ENCODE measurements around the gene BRD3. TPM values are rescaled to one million over a fixed set of nuclear protein-coding genes. Genes with fewer than 3 reads are reported as not detected.

Gene BRD3
- total RNA-seq, 1 donor from 2014 or later: 35.5 TPM

DNA sequence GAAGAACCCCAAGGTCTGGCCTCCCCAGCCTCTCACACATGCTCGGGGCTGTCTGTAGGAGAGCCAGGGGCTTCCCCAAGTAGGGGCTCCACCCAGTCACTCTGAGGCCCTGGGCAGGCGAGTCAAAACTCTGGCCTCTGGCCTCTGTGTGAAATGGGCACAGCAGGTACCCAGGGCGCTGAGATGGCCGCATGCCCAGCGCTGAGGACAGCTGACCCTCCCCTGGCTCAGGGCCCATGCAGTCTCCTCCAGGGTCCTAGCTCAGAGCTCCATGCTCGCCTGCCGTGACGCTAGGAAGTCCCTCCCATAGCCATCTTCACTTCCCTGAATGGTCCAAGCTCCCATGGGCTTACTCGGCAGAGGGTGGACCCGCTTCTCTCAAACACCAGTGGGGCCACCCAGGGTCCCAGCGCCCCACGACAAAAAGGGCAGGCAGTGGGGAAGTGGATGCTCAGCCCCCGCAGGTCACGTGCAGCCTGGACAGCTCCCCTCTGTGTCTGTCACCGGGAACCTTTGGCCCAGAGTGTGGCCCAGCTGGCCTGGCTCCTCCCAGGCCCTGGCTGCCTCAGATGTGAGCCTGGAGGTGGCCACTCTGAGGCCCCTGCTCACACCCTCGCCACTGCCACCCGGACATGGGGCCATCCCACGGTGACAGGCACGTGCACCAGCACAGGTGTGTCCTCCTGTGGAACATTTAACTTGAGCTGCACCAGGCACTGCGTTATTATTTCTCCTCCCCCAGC, 63.5 kb downstream of the BRD3 start:
- Histone ChIP-seq H3K9me3 (no peaks in the 10 kb centered on the region), H3K36me3 (no peaks in the 10 kb centered on the region), H3K4me1 (no peaks in the 10 kb centered on the region), H3K4me3 (no peak overlapping the region), H3K27me3 (ENCODE audit: low read depth) (no peaks in the 10 kb centered on the region), H3K27ac (no peak overlapping the region)
- ATAC-seq: no peak
- DNase-seq: no peak
- intact Hi-C loops (cut with DNase I): no loop called here
- TF ChIP-seq, protein P1, sequence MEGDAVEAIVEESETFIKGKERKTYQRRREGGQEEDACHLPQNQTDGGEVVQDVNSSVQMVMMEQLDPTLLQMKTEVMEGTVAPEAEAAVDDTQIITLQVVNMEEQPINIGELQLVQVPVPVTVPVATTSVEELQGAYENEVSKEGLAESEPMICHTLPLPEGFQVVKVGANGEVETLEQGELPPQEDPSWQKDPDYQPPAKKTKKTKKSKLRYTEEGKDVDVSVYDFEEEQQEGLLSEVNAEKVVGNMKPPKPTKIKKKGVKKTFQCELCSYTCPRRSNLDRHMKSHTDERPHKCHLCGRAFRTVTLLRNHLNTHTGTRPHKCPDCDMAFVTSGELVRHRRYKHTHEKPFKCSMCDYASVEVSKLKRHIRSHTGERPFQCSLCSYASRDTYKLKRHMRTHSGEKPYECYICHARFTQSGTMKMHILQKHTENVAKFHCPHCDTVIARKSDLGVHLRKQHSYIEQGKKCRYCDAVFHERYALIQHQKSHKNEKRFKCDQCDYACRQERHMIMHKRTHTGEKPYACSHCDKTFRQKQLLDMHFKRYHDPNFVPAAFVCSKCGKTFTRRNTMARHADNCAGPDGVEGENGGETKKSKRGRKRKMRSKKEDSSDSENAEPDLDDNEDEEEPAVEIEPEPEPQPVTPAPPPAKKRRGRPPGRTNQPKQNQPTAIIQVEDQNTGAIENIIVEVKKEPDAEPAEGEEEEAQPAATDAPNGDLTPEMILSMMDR (IDR thresholded peaks at IDR 0.05): no peak

DNA sequence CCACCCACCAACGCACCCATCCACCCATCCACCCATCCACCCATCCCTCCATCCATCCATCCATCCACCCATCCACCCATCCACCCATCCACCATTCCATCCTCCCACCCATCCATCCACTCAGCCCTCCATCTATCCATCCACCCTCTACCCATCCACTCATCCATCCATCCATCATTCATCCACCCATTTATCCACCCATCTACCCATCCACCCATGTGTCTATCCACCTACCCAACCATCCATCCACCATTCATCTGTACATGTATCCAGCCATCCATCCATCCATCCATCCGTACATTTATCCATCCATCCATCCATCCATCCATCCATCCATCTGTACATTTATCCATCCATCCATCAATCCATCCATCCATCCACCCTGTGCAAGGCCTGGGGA, 64.6 kb downstream of the BRD3 start:
- intact Hi-C loops (cut with DNase I): no loop called here
- Histone ChIP-seq H3K9me3 (no peaks in the 10 kb centered on the region), H3K36me3 (no peaks in the 10 kb centered on the region), H3K27me3 (ENCODE audit: low read depth) (no peaks in the 10 kb centered on the region), H3K4me3 (no peak overlapping the region), H3K27ac (no peak overlapping the region), H3K4me1 (no peaks in the 10 kb centered on the region)
- ATAC-seq (no peak), DNase-seq (no peak)
- TF ChIP-seq, protein P1 (IDR thresholded peaks at IDR 0.05): no peak

DNA sequence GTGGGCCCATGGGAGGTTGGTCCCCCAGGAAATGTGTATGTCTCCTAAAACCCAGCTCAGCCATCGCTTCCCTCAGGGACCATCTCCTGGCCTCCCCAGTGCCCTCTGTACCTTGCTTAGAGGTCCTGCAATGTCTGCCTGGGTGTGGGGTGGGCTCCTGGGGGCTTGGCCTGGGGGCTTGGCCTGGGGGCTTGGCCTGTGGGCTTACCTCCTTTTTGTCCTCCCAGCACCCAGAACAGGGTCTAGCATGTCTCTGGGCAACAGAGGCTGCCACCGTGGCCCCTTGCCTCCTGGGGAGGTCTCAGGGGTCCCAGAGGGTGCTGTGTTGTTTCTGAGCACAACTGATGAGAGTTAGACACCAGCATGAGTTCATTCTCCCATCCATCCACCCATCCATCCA, 65.0 kb downstream of the BRD3 start:
- ATAC-seq: peak in 1 of 2 donors; percentile 22
- no peaks in the 10 kb centered on the region for H3K4me1 ChIP-seq
- H3K27ac ChIP-seq: no peak overlapping the region
- TF ChIP-seq, protein P1 (IDR thresholded peaks at IDR 0.05): no peak
- no peak overlapping the region for H3K4me3 ChIP-seq
- H3K27me3 ChIP-seq (ENCODE audit: low read depth): no peaks in the 10 kb centered on the region
- no peaks in the 10 kb centered on the region for H3K36me3 ChIP-seq
- H3K9me3 ChIP-seq: no peaks in the 10 kb centered on the region
- intact Hi-C loops (cut with DNase I): no loop called here
- no peak for DNase-seq

GRCh38 chr9:133999851-134000265, 68.0 kb downstream of the BRD3 start:
- Histone ChIP-seq H3K4me1 (no peaks in the 10 kb centered on the region), H3K27ac (no peak overlapping the region), H3K27me3 (ENCODE audit: low read depth) (no peaks in the 10 kb centered on the region), H3K36me3 (no peaks in the 10 kb centered on the region), H3K9me3 (no peaks in the 10 kb centered on the region), H3K4me3 (no peak overlapping the region)
- TF ChIP-seq, protein P1 (IDR thresholded peaks at IDR 0.05): no peak
- ATAC-seq: no peak
- no peak for DNase-seq
- intact Hi-C loops (cut with DNase I): no loop called here

GRCh38 chr9:133998915-133999595, 68.8 kb downstream of the BRD3 start:
- H3K27me3 ChIP-seq (ENCODE audit: low read depth): no peaks in the 10 kb centered on the region
- intact Hi-C loops (cut with DNase I): no loop called here
- H3K27ac ChIP-seq: no peak overlapping the region
- ATAC-seq (no peak), DNase-seq (no peak)
- no peaks in the 10 kb centered on the region for H3K36me3 ChIP-seq
- H3K4me3 ChIP-seq: no peak overlapping the region
- TF ChIP-seq, protein P1 (IDR thresholded peaks at IDR 0.05): no peak
- peaks cover 4% of the 10 kb centered on the region for H3K4me1 ChIP-seq
- H3K9me3 ChIP-seq: no peaks in the 10 kb centered on the region
